RWPE1 (cell line): ENCODE measurements around the gene SLC35E1.
A peak's percentile ranks its signal among the peaks of the same experiment; 100 is the strongest.

Experiments
- CTCF ChIA-PET: fragments of 350-600 bp; sonication (Branson Sonifier 250); formaldehyde crosslinking; extraction: SDS; loops from one replicate; lab custom pipeline; 2021; lab: Yijun Ruan, JAX
- POLR2A ChIA-PET: fragments of 400-600 bp; formaldehyde crosslinking; extraction: SDS; loops from one replicate; lab custom pipeline; 2020; ENCODE audit warnings: antibody characterized with exemption; ENCODE audit not compliant: low non-redundant PET; lab: Yijun Ruan, JAX
- DNase-seq: peaks from one replicate; pipeline ENCODE4 v3.0.0; 2012; ENCODE audit warnings: low spot score
- H3K27ac ChIP-seq: fragments of 450-650 bp; 2 replicates; pipeline ENCODE4 v1.5.1; 2017
- CTCF ChIP-seq: fragments of 450-650 bp; conservative IDR thresholded peaks from 2 replicates; pipeline ENCODE4 v1.5.1; 2017; ENCODE audit warnings: low read depth, mild to moderate bottlenecking

The SLC35E1 gene

GRCh38 chr19:16572332-16573211, at the start of gene SLC35E1:
Gene SLC35E1, minus strand, starts transcription at chr19:16572415. Its CDS starts 51 bp downstream, at chr19:16572364.
- TF ChIP-seq CTCF, result no peak
- H3K27ac ChIP-seq, result peak within 1 kb of the TSS; percentile 87
- ChIA-PET CTCF (no interaction called here), POLR2A (interaction anchor here (0.5 to 0.7 kb wide), 2 partner anchors 56 to 1088 kb away, joined by 3 read pairs; partner anchors contain the start of gene MED26)
- peak; percentile 99 for DNase-seq

GRCh38 chr19:16621165-16621800, 49.1 kb upstream of the SLC35E1 start:
- ChIA-PET CTCF (no interaction called here), POLR2A (no interaction called here)
- H3K27ac ChIP-seq, result no peak overlapping the region

GRCh38 chr19:16620584-16620983, 48.4 kb upstream of the SLC35E1 start:
- CTCF ChIA-PET, result interaction anchor here (0.6 kb wide), 1 partner anchor 193 kb away, joined by 3 read pairs; no protein-coding TSS in a partner anchor
- no peak for TF ChIP-seq CTCF
- no peak for DNase-seq
- H3K27ac ChIP-seq, result peak overlapping the region; percentile 30
- POLR2A ChIA-PET, result interaction anchor here (0.6 kb wide), 1 partner anchor 11 kb away, joined by 3 read pairs; no protein-coding TSS in a partner anchor

More at GRCh38 chr19:16621165-16621800, 49.1 kb upstream of the SLC35E1 start:
- no peak for DNase-seq
- TF ChIP-seq CTCF, result no peak

GRCh38 chr19:16620018-16620417, 47.8 kb upstream of the SLC35E1 start:
- TF ChIP-seq CTCF, result no peak
- no peak for DNase-seq
- ChIA-PET POLR2A (interaction anchor here (0.6 kb wide), 1 partner anchor 10 kb away, joined by 3 read pairs; no protein-coding TSS in a partner anchor), CTCF (no interaction called here)
- peak overlapping the region; percentile 30 for H3K27ac ChIP-seq

GRCh38 chr19:16619457-16619856, 47.2 kb upstream of the SLC35E1 start:
- ChIA-PET CTCF (no interaction called here), POLR2A (interaction anchor here (0.7 kb wide), 1 partner anchor 38 kb away, joined by 3 read pairs; no protein-coding TSS in a partner anchor)
- H3K27ac ChIP-seq, result peak overlapping the region; percentile 30
- no peak for TF ChIP-seq CTCF
- no peak for DNase-seq

- H3K27ac ChIP-seq, result no peak overlapping the region
- POLR2A ChIA-PET, result no interaction called here
- CTCF ChIA-PET, result no interaction called here
- no peak for DNase-seq
- TF ChIP-seq CTCF, result no peak
Observed at GRCh38 chr19:16618248-16618647, 46.0 kb upstream of the SLC35E1 start.
